ENCODE results near the gene SEC22C.

SEC22C gene

GRCh38 chr3:42513121-42513520 lies 68.6 kb downstream of the SEC22C start:
- no peak for DNase-seq (ENCODE audit: low read depth in 2 of 2)

- no peak for DNase-seq (ENCODE audit: low read depth in 2 of 2)
Measured at GRCh38 chr3:42511736-42512135, 70.0 kb downstream of the SEC22C start.

- no peak for DNase-seq (ENCODE audit: low read depth in 2 of 2)
Measured at GRCh38 chr3:42511201-42511600, 70.6 kb downstream of the SEC22C start.

GRCh38 chr3:42510325-42510724 lies 71.4 kb downstream of the SEC22C start:
- no peak for DNase-seq (ENCODE audit: low read depth in 2 of 2)

GRCh38 chr3:42509111-42509510 lies 72.7 kb downstream of the SEC22C start:
- DNase-seq (ENCODE audit: low read depth in 2 of 2) = no peak

GRCh38 chr3:42508562-42508961 lies 73.2 kb downstream of the SEC22C start:
- DNase-seq (ENCODE audit: low read depth in 2 of 2) = no peak

- no peak for DNase-seq (ENCODE audit: low read depth in 2 of 2)
Measured at GRCh38 chr3:42507761-42508335, 73.9 kb downstream of the SEC22C start.

GRCh38 chr3:42507252-42507651 lies 74.5 kb downstream of the SEC22C start:
- no peak for DNase-seq (ENCODE audit: low read depth in 2 of 2)

GRCh38 chr3:42505849-42506410 lies 75.8 kb downstream of the SEC22C start:
- no peak for DNase-seq (ENCODE audit: low read depth in 2 of 2)

GRCh38 chr3:42505128-42505848 lies 76.5 kb downstream of the SEC22C start:
- no peak for DNase-seq (ENCODE audit: low read depth in 2 of 2)

GRCh38 chr3:42504334-42505127 lies 77.2 kb downstream of the SEC22C start:
- DNase-seq (ENCODE audit: low read depth in 2 of 2) = no peak

- DNase-seq (ENCODE audit: low read depth in 2 of 2) = no peak
Measured at GRCh38 chr3:42503957-42504333, 77.8 kb downstream of the SEC22C start.

- no peak for DNase-seq (ENCODE audit: low read depth in 2 of 2)
Measured at GRCh38 chr3:42503251-42503924, 78.4 kb downstream of the SEC22C start.

- peak; percentile 87 to 88 for DNase-seq (ENCODE audit: low read depth in 2 of 2)
Measured at GRCh38 chr3:42502429-42503250, 79.1 kb downstream of the SEC22C start, which contains the start of gene VIPR1. VIPR1 (plus strand) TSS chr3:42502643; CDS start chr3:42502736, 93 bp downstream.

GRCh38 chr3:42501681-42502428 lies 79.9 kb downstream of the SEC22C start:
- DNase-seq (ENCODE audit: low read depth in 2 of 2) = peak; percentile 21 to 44

GRCh38 chr3:42501321-42501680 lies 80.5 kb downstream of the SEC22C start:
- no peak for DNase-seq (ENCODE audit: low read depth in 2 of 2)

- no peak for DNase-seq (ENCODE audit: low read depth in 2 of 2)
Measured at GRCh38 chr3:42500909-42501308, 80.9 kb downstream of the SEC22C start.

- DNase-seq (ENCODE audit: low read depth in 2 of 2) = no peak
Measured at GRCh38 chr3:42500091-42500490, 81.7 kb downstream of the SEC22C start.

- no peak for DNase-seq (ENCODE audit: low read depth in 2 of 2)
Measured at GRCh38 chr3:42499478-42499871, 82.3 kb downstream of the SEC22C start.

- DNase-seq (ENCODE audit: low read depth in 2 of 2) = no peak
Measured at GRCh38 chr3:42498791-42499477, 82.8 kb downstream of the SEC22C start.
